ENCODE data around the gene GRIA4.
A peak's percentile ranks its signal among the peaks of the same experiment; 100 is the strongest.

The GRIA4 gene

DNA sequence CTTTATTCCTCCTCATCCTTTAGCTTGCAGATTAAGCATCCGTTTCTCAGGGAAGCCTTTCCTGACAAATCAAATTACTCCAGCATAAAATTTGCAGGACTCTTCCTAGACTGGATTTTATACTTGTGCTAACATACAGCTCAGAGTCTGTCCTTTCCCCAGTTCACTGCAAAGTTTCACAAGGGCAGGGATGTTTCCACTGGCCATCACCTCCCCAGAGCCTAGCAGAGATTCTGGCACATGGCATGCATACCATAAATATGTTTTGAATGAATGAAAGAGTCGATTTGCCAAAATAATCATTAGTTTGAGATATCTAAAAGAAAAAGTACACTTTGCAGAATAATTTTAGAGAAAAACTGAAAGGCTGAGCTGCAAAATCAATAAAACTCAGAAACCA is 401.6 kb downstream of the GRIA4 start:
- DNase-seq (ENCODE audit: low spot score) = no peak

DNA sequence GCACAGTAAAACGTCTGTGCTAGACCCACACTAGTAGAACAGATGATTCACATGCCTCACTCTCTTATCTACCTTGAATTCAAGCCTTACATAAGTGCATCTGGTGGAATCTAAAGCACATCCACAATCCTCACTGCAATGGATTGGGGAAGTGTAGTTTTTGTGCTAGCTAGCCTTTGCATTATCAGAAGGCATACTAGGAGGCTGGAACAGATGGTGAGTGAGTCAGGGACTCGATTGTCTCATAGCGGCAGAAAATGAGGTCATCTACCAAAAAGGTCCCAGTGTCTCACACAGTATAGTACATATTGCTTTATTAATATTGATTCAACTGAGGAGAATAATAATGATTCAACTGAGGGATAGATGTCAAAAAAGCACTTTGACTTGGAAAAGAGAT is 402.9 kb downstream of the GRIA4 start:
- DNase-seq (ENCODE audit: low spot score) = peak; percentile 29

DNA sequence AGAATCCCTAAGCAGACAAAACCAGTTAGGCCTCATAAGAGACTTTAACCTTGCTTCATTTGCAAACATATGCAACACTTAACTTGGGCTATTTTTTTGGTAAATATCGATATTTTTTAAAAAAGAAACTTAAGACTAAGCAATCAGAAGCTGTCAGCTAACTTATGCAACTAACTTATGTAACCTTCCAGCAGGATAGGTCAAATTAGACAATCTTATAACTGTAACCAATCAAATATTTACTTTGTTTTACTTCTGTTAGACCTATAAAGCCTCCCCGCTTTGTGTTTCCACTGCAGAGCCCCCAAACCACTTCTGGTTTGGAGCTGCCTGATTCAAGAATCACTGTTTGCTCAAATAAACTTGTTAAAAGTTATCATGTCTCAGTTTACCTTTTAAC is 404.2 kb downstream of the GRIA4 start:
- DNase-seq (ENCODE audit: low spot score) = no peak

DNA sequence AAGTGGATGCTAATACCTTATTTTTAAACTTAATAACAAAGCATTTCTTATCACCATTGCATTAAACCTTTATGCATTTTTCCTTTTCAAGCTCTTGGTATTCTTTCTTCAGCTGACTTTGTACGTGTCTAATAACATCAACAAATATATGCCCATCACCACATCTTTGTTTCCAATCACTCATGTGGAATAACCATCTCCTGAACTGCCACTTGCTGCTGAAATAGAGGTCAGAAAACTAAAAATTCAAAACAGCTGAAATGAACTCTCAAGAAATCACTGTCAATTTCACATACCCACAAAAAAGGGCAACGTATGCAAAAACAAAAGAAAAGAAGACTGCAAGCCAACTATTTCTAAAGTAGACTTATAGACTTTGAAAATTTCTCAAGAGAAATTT is 404.7 kb downstream of the GRIA4 start:
- DNase-seq (ENCODE audit: low spot score) = no peak

DNA sequence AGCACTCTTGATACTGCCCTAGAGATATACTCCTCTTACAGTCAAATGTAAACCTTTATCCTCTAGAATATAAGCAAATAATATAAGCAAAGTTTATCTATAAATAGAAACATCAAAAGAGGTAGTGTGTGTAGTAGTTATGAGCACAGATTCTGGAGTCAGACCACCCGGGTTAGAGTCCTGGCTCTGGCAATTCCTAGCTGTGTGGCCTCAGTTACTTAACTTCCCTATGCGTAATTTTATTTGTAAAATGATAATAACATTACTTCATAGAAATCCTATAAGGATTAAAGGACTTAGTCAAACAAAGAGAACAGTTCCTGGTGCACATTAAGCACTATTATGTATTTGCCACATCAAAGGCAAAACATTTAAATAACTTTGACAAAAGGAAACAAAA is 405.2 kb downstream of the GRIA4 start:
- DNase-seq (ENCODE audit: low spot score) = no peak

DNA sequence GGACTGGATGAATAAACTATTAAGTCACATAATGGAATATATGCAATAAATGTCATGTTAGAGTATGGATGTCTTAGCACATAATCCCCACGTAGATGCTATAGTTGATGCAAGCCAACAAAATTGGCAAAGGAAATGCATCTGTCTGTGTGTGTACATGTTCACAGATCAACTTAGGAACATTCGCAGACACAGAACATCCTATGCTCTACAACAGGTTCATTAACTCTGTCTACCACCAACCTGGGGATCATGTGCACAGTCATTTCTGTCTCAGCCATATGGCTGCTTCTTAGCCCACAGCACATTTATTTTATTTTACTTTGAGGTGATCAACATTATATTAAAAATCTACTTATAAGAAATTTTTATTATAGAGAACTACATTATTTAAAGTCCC is 407.2 kb downstream of the GRIA4 start:
- DNase-seq (ENCODE audit: low spot score) = no peak

DNA sequence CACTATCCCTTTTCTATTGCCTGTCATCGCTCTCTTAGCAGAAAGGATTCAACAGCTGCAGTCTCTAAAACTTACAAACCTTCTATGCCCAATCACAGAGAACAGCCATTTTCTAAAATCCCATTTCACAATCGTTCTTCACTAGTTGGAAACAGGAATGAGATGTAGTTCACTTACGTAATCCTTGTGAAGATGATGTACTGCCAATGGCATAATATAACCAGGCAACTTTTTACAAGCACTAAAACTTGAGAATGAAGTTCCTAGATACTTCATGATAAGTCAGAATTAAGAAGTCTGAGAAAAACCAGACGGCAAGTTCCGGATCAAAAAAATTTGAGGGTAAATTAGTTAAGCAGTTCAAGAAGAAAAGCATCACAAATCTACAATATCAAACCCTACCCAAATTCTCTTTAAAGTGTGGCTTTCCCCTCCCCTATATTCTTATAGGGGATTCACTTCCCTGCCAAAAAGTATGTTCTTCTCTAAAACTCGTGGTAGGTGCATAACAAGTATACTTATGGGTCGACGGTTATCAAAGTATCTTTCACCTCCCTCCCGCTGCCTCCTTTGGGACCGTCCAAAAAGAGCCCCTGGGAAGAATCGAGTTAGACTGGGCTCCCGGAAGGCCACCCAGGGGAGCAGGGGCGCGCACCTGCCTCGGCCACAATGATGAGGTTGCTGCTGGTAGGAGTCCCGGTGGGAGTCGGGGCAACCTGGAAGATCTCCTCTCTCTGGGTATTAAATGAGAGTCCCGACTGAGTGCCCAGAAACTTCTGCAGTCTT is 411.5 kb downstream of the GRIA4 start:
- peak; percentile 21 for DNase-seq (ENCODE audit: low spot score)

DNA sequence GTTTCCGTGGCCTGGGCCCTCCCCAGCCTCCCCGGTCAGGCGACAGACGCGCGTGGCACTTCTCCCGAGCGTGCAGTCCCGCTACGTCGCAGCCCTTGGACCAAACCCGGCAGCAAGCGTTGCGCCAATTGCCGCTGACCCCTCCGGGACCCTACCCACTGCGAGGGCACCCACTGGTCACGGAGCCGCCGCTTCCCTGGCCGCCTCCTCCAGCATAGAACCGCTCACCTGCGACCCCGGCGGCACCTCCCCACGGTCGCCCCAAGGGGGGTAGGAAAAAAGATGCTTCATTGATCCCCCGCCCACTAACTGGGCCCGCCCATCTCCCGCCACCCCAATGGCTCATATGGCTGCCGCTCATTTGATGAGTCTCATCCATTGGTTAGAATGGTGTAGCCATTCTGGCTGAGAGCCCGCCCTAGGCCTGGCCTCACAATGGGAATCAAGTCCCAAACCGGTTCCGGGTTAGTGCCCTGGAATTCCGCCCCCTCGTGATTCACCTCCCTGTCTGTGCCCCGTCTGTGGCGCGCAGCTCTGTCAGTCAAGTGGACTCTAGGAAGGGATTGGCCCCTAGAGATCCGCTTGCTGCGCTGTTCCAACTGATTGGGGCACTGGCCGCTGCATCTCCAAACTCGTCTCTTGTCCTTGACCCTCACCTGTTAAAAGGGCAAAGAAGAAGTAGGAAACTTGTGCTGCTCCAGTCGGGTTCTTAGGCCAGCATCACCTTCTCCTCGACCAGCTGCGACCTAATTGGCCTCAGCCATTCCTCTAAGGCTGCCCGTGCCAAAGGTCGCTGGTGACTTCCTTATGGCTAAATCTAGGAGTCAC is 412.3 kb downstream of the GRIA4 start, which contains the start of gene MSANTD4:
Gene MSANTD4 (minus strand): TSS at position 274 of the 828 bp plus-strand sequence. CDS start 11,323 bp downstream, outside the sequence.
- peak; percentile 96 for DNase-seq (ENCODE audit: low spot score)

DNA sequence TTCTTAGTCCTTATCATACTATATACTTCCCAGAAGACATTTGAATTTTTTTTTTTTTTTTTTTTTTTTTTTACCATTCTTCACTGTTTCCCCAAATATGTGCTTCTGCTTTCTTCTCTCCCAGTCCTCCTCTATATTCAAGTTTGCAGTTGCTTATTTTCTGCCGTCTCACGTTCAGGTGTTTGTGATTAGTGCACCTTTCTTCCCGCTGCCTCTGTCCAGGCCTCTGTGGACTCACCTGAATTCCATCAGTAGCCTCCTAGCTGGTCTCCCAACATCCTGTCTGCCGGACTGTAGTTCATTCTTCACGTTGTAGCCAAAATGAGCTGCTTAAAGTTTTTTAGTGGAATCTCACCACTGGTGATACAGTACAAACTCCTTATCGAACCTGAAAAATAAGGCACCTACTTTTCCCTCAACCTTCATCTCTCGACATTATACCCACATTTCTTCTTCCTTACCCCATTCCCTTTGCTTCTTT is 413.0 kb downstream of the GRIA4 start:
- no peak for DNase-seq (ENCODE audit: low spot score)

DNA sequence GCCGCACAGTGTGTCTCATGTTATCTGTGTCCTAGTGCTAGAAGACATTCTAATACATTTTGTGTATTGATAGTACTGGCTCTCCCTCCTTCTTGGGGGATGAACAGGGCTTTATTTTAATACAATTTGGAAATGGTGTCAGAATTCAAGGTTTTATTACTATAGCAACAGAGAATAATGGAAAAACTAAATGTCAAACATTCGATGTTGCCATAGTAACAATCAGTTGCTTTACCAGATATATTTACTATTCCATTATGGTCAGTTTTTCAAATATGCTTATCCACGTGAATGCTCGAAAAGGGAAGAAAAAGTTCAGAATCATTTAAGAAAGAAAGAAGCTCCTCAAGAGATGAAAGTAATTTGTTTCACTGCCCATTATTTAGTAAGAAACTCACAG is 420.7 kb downstream of the GRIA4 start:
- no peak for DNase-seq (ENCODE audit: low spot score)

DNA sequence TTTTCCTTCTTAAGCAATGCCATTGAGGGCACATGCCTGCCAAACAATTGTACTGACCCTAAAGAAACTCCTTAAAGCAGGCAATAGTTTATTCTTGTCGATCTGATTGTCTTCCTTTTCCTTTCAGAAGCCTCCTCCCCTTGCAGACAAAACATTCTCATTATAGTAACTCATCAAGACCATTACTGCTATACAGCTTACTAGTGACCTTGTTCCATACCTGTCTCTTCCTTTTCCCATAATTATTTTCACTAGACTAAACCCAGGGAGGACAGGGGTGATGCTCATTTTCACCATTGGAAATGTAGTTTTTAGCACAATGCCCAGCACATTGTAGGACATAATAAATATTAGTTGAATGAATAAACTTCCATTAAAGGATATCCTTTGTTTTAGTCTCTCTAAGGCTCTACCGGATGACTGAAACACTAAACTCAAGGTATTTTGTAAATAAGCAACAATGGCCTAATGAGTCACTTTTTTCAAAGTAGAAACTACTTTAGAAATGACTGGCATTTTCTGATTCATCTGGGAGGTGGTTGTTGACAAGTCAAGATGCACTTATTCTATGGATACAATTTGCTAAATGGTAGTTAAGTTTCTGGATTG is 421.4 kb downstream of the GRIA4 start:
- DNase-seq (ENCODE audit: low spot score) = no peak
